ENCODE measurements around the gene HOXC10.

The HOXC10 gene

GRCh38 chr12:53977596-53978445, 7.1 kb upstream of the HOXC10 start:
- DNase-seq (ENCODE audit: low read depth in 3 of 3) = no peak

- DNase-seq (ENCODE audit: low read depth in 3 of 3) = no peak
Observed at GRCh38 chr12:53978477-53979356, 6.2 kb upstream of the HOXC10 start.

GRCh38 chr12:53980104-53980801, 4.7 kb upstream of the HOXC10 start:
- no peak for DNase-seq (ENCODE audit: low read depth in 3 of 3)

- DNase-seq (ENCODE audit: low read depth in 3 of 3) = no peak
Observed at GRCh38 chr12:53980802-53981496, 4.0 kb upstream of the HOXC10 start.

GRCh38 chr12:53981634-53982565, 3.0 kb upstream of the HOXC10 start:
- DNase-seq (ENCODE audit: low read depth in 3 of 3) = no peak

GRCh38 chr12:53982648-53983567, 2.0 kb upstream of the HOXC10 start:
- DNase-seq (ENCODE audit: low read depth in 3 of 3) = no peak

- no peak for DNase-seq (ENCODE audit: low read depth in 3 of 3)
Observed at GRCh38 chr12:53983568-53983949, 1.4 kb upstream of the HOXC10 start.

GRCh38 chr12:53983950-53984572, 885 bp upstream of the HOXC10 start:
- no peak for DNase-seq (ENCODE audit: low read depth in 3 of 3)

GRCh38 chr12:53985692-53985993, 697 bp downstream of the HOXC10 start:
- no peak for DNase-seq (ENCODE audit: low read depth in 3 of 3)

GRCh38 chr12:53985994-53986685, 1.2 kb downstream of the HOXC10 start:
- no peak for DNase-seq (ENCODE audit: low read depth in 3 of 3)

GRCh38 chr12:53986686-53987483, 1.9 kb downstream of the HOXC10 start:
- no peak for DNase-seq (ENCODE audit: low read depth in 3 of 3)

- no peak for DNase-seq (ENCODE audit: low read depth in 3 of 3)
Observed at GRCh38 chr12:53987787-53988230, 2.9 kb downstream of the HOXC10 start.

GRCh38 chr12:53988541-53989226, 3.7 kb downstream of the HOXC10 start:
- DNase-seq (ENCODE audit: low read depth in 3 of 3) = no peak

- DNase-seq (ENCODE audit: low read depth in 3 of 3) = no peak
Observed at GRCh38 chr12:53989227-53990113, 4.5 kb downstream of the HOXC10 start.

GRCh38 chr12:53990311-53991076, 5.5 kb downstream of the HOXC10 start:
- DNase-seq (ENCODE audit: low read depth in 3 of 3) = no peak

All from stimulated activated CD4-positive, alpha-beta T cell treated with anti-CD3 and anti-CD28 coated beads, TNF-alpha, amount 100 ng/mL, for 4 hours (primary cell).